DND-41 (cell line): Measurements from ENCODE around the gene HSF2BP.

Experiments used
- ATAC-seq: fragments of 200-7000 bp; cut with Tn5 transposase; 3 replicates; pipeline ENCODE4 v1.9.1; 2021; ENCODE audit warnings: low read depth; ENCODE audit not compliant: insufficient read depth
- DNase-seq: peaks from one replicate; pipeline ENCODE4 v3.0.0-alpha.2; 2020
- H2AFZ ChIP-seq: 2 replicates; pipeline ENCODE4 v1.6.0; 2012; ENCODE audit warnings: low read depth, low read length
- H3K27ac ChIP-seq: 2 replicates; pipeline ENCODE4 v1.5.1; 2012; ENCODE audit warnings: low read length, inconsistent platforms
- H3K27me3 ChIP-seq: fragments of 200-600 bp; sonication (generic); 2 replicates; pipeline ENCODE4 v1.6.0; 2012; ENCODE audit warnings: low read length, mild to moderate bottlenecking, inconsistent platforms; ENCODE audit not compliant: insufficient read depth, poor library complexity
- H3K36me3 ChIP-seq: 2 replicates; pipeline ENCODE4 v1.5.1; 2012; ENCODE audit warnings: low read length, inconsistent platforms; ENCODE audit not compliant: insufficient read depth
- H3K4me1 ChIP-seq: 2 replicates; pipeline ENCODE4 v1.5.1; 2012; ENCODE audit warnings: mild to moderate bottlenecking, low read length; ENCODE audit not compliant: insufficient read depth
- H3K4me2 ChIP-seq: 2 replicates; pipeline ENCODE4 v1.6.0; 2012; ENCODE audit warnings: mild to moderate bottlenecking, moderate library complexity, low read length, inconsistent platforms; ENCODE audit not compliant: insufficient read depth
- H3K4me3 ChIP-seq, 2 experiments: fragments of 200-600 bp in 1 of 2; shearing (Covaris generic) in 1 of 2; 2 replicates each; pipeline ENCODE4 v1.5.1; 2012 to 2016; ENCODE audit warnings: inconsistent platforms in 2 of 2, low read length in 2 of 2, mild to moderate bottlenecking in 2 of 2, low read depth in 1 of 2, moderate library complexity in 1 of 2
- H3K79me2 ChIP-seq: 2 replicates; pipeline ENCODE4 v1.6.0; 2012; ENCODE audit warnings: low read length, inconsistent platforms; ENCODE audit not compliant: insufficient read depth
- H3K9ac ChIP-seq: 2 replicates; pipeline ENCODE4 v1.6.0; 2012; ENCODE audit warnings: low read depth, mild to moderate bottlenecking, inconsistent platforms, low read length, moderate library complexity
- H3K9me3 ChIP-seq: 2 replicates; pipeline ENCODE4 v1.5.1; 2012; ENCODE audit warnings: low read length, moderate library complexity, mild to moderate bottlenecking, inconsistent platforms; ENCODE audit not compliant: insufficient read depth, severe bottlenecking
- H4K20me1 ChIP-seq: 2 replicates; pipeline ENCODE4 v1.6.0; 2012; ENCODE audit warnings: low read length; ENCODE audit not compliant: insufficient read depth
- CTCF ChIP-seq: IDR thresholded peaks from 2 replicates; pipeline ENCODE4 v1.5.1; 2012; ENCODE audit warnings: borderline replicate concordance, low read length, moderate library complexity, mild to moderate bottlenecking; ENCODE audit not compliant: poor library complexity, severe bottlenecking; ENCODE audit errors: extremely low read depth
- EZH2 ChIP-seq: IDR thresholded peaks from 3 replicates; pipeline ENCODE4 v1.6.1; 2012; ENCODE audit warnings: borderline replicate concordance, low read depth, mild to moderate bottlenecking, moderate library complexity, low read length, inconsistent platforms; ENCODE audit not compliant: severe bottlenecking

The HSF2BP gene

GRCh38 chr21:43627527-43627926 lies 31.8 kb downstream of the HSF2BP start:
- H3K27me3 ChIP-seq, result no peaks in the 10 kb centered on the region
- H3K4me1 ChIP-seq, result peaks cover 5% of the 10 kb centered on the region
- H3K9me3 ChIP-seq, result peaks cover 6% of the 10 kb centered on the region
- no peaks in the 10 kb centered on the region for H3K36me3 ChIP-seq
- no peak overlapping the region for H2AFZ ChIP-seq
- no peak overlapping the region for H3K9ac ChIP-seq
- TF ChIP-seq CTCF (no peak), EZH2 (no peak)
- no peaks in the 10 kb centered on the region for H3K79me2 ChIP-seq
- no peak for DNase-seq
- no peak overlapping the region for H3K27ac ChIP-seq
- ATAC-seq, result no peak
- H3K4me3 ChIP-seq, result no peak overlapping the region
- no peak overlapping the region for H3K4me2 ChIP-seq
- no peaks in the 10 kb centered on the region for H4K20me1 ChIP-seq

- Histone ChIP-seq H3K27me3 (no peaks in the 10 kb centered on the region), H3K9me3 (peaks cover 6% of the 10 kb centered on the region), H3K79me2 (no peaks in the 10 kb centered on the region), H3K36me3 (no peaks in the 10 kb centered on the region), H3K4me2 (no peak overlapping the region), H3K4me3 (no peak overlapping the region), H2AFZ (no peak overlapping the region), H3K9ac (no peak overlapping the region), H3K27ac (no peak overlapping the region), H4K20me1 (no peaks in the 10 kb centered on the region), H3K4me1 (peaks cover 11% of the 10 kb centered on the region)
- DNase-seq (no peak), ATAC-seq (no peak)
- no peak for TF ChIP-seq EZH2
- TF ChIP-seq CTCF, result no peak
These were observed 32.9 kb downstream of the HSF2BP start for GRCh38 chr21:43626390-43626789.

- no peaks in the 10 kb centered on the region; the same call in 1 of the 2 replicates for H3K36me3 ChIP-seq
- H2AFZ ChIP-seq, result no peak overlapping the region
- H3K9me3 ChIP-seq, result peaks cover 6% of the 10 kb centered on the region
- no peaks in the 10 kb centered on the region for H4K20me1 ChIP-seq
- H3K79me2 ChIP-seq, result no peaks in the 10 kb centered on the region
- peaks cover 11% of the 10 kb centered on the region for H3K4me1 ChIP-seq
- no peak for TF ChIP-seq CTCF
- no peak for TF ChIP-seq EZH2
- ATAC-seq (no peak), DNase-seq (no peak)
- H3K27ac ChIP-seq, result no peak overlapping the region
- H3K4me3 ChIP-seq, result no peak overlapping the region
- no peaks in the 10 kb centered on the region for H3K27me3 ChIP-seq
- no peak overlapping the region for H3K9ac ChIP-seq
- H3K4me2 ChIP-seq, result no peak overlapping the region
These were observed 34.9 kb downstream of the HSF2BP start for GRCh38 chr21:43624339-43624738.

GRCh38 chr21:43623588-43623987 lies 35.7 kb downstream of the HSF2BP start:
- Histone ChIP-seq H3K4me2 (no peak overlapping the region), H4K20me1 (no peaks in the 10 kb centered on the region), H3K79me2 (no peaks in the 10 kb centered on the region), H2AFZ (no peak overlapping the region), H3K27ac (no peak overlapping the region), H3K4me3 (no peak overlapping the region), H3K4me1 (peaks cover 11% of the 10 kb centered on the region), H3K36me3 (no peaks in the 10 kb centered on the region; the same call in 1 of the 2 replicates), H3K9me3 (peaks cover 2% of the 10 kb centered on the region), H3K9ac (no peak overlapping the region), H3K27me3 (no peaks in the 10 kb centered on the region)
- DNase-seq (no peak), ATAC-seq (no peak)
- TF ChIP-seq EZH2 (no peak), CTCF (no peak)
